Measurements from ENCODE around the gene STIP1. TPM values are rescaled to one million over a fixed set of nuclear protein-coding genes. Genes with fewer than 3 reads are reported as not detected.

Gene STIP1
- total and polyA plus RNA-seq, 2 experiments from 2014 or later, result 231 to 240 TPM

DNA sequence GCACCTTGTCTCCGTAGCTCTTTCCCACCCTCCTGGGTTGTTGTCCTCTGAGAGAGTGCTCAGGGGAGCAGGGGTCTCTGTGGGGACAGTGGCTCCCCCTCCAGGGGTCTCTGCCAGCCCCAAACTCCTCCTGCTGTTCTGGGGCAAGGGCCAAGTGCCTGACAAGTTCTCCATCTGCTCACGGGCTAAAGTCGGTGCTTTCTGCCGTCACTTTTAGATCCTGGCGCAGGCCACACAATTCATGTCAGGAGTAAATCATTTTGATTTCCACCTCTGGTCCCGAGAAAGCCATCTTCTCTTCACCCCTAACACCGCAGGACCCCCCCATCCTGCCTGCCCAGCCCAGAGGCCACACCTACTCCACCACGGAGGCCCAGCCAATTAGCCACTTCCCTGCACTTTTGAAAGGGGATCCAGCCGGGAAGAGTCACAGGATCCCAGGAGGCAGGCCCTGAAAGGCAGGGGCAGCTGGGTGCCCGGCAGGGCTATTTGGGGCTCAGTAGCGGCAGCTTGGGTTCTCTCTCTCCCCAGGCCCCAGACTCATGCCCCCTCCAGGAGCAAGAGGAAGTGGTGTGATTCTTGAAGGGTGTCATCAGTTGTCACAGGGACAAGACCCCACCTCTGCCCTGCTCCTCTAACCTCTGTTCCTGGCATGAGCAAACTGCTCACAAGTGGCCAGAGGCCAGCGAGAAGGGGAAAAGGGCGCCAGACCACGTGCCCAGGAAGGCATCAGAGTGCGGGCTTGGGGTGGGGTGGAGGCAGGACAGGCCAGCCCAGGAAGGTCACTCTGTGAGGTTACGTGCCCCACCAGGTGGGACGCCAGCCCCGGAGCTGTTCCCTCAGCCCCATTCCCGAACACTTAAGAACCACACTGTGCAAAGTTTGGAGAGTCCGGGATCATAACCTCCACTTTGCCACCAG is 21.3 kb upstream of the STIP1 start:
- Histone ChIP-seq H3K27me3 (no peaks in the 10 kb centered on the region), H3K9me3 (ENCODE audit: low read depth) (no peaks in the 10 kb centered on the region), H3K4me3 (peak overlapping the region; percentile 50), H3K36me3 (no peaks in the 10 kb centered on the region), H3K27ac (no peak overlapping the region), H3K4me1 (ENCODE audit: low read depth) (peaks cover 10% of the 10 kb centered on the region)
- peak in 1 of 2 donors; percentile 32 for DNase-seq (ENCODE audit: low read depth in 1 of 2, low spot score in 1 of 2)
- TF ChIP-seq, protein P1, sequence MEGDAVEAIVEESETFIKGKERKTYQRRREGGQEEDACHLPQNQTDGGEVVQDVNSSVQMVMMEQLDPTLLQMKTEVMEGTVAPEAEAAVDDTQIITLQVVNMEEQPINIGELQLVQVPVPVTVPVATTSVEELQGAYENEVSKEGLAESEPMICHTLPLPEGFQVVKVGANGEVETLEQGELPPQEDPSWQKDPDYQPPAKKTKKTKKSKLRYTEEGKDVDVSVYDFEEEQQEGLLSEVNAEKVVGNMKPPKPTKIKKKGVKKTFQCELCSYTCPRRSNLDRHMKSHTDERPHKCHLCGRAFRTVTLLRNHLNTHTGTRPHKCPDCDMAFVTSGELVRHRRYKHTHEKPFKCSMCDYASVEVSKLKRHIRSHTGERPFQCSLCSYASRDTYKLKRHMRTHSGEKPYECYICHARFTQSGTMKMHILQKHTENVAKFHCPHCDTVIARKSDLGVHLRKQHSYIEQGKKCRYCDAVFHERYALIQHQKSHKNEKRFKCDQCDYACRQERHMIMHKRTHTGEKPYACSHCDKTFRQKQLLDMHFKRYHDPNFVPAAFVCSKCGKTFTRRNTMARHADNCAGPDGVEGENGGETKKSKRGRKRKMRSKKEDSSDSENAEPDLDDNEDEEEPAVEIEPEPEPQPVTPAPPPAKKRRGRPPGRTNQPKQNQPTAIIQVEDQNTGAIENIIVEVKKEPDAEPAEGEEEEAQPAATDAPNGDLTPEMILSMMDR (IDR thresholded peaks at IDR 0.05; ENCODE audit: low read depth, low read length), result no peak

DNA sequence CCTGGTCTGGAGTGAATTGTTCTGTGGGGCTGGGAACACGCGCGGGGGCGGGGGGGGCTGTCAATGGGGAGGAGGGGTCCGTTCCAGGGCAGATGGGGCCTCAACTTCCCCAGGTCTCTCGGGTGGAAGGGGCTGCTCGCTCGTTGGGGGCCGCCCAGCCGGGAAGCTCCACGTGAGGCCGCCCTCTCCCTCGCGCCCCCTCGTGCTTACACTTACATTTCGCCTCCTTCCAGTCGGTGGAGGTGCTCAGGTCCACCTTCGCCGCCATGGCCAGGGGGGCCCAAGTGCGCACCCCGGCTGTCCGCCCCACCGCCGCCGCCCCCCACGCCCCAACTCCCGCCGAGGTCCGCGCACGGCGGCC is 20.5 kb upstream of the STIP1 start:
- TF ChIP-seq, protein P1 (IDR thresholded peaks at IDR 0.05; ENCODE audit: low read depth, low read length), result no peak
- H3K4me3 ChIP-seq, result peak overlapping the region; percentile 50
- H3K27me3 ChIP-seq, result no peaks in the 10 kb centered on the region
- H3K36me3 ChIP-seq, result no peaks in the 10 kb centered on the region
- peaks cover 10% of the 10 kb centered on the region for H3K4me1 ChIP-seq (ENCODE audit: low read depth)
- DNase-seq (ENCODE audit: low read depth in 1 of 2, low spot score in 1 of 2), result peak in 1 of 2 donors; percentile 22
- H3K27ac ChIP-seq, result no peak overlapping the region
- no peaks in the 10 kb centered on the region for H3K9me3 ChIP-seq (ENCODE audit: low read depth)

DNA sequence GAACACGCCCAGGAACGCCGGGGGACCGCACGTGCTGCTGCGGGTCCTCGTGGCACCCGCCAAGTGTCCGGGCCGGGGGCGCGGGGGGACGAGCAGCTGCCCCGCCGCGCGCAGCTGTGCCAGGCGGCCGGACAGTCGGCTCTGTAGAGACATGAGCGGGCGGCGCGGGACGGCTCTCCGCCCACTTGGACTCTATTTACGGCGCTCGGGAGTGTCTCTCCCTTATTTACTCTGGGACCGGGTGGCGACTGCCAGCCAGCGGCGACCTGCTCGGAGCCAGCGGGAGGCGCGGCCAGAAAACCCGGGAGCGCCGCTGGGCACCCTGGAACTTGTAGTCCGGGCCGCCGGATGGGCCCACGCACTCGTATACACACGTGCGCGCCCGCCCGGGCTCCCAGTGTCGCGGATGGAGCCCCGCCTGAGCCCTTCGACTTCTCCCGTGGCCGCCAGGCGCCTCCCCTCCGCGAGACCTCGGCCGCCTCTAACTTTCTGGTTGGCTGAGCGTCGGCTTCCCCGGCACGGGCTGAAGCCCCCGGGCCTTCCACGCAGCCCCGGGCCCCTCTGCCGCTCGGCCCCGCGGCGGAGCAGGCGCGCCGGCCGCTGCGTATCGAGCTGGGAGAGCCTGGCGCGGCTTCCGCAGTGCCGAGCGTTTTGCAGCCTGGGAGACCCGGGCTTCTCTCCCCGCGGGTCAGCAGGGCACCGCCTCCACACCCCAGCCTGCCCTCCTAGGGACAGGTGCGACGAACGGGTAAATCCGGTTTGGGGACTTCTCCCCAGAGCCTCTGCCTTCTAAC is 19.9 kb upstream of the STIP1 start, which contains the start of gene MACROD1:
MACROD1 (minus strand) TSS at position 272 of the 794 bp plus-strand sequence; CDS start at position 153, 119 bp downstream.
- Histone ChIP-seq H3K36me3 (no peaks in the 10 kb centered on the region), H3K27ac (peak within 1 kb of the TSS; percentile 14), H3K4me1 (ENCODE audit: low read depth) (peaks cover 10% of the 10 kb centered on the region), H3K27me3 (no peaks in the 10 kb centered on the region), H3K4me3 (peak within 1 kb of the TSS; percentile 50), H3K9me3 (ENCODE audit: low read depth) (no peaks in the 10 kb centered on the region)
- DNase-seq (ENCODE audit: low read depth in 1 of 2, low spot score in 1 of 2), result peak; percentile 84 to 87
- TF ChIP-seq, protein P1 (IDR thresholded peaks at IDR 0.05; ENCODE audit: low read depth, low read length), result no peak

DNA sequence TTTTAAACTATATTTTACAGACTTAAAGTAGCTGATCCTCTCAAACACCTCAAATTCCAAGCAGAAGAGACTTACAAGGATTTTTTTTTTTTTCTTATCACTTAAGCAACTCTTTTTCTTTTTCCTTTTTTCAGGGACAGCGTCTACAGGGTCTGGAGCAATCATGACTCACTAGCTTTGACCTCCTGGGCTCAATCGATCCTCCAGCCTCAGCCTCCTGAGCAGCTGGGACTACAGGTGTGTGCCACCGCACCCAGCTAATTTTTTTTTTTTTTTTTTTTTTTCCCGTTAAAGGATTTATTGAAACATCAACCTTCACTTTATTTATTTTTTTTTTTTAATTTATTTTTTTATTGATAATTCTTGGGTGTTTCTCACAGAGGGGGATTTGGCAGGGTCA is 15.6 kb upstream of the STIP1 start:
- Histone ChIP-seq H3K27me3 (no peaks in the 10 kb centered on the region), H3K4me3 (no peak overlapping the region), H3K36me3 (no peaks in the 10 kb centered on the region), H3K4me1 (ENCODE audit: low read depth) (no peaks in the 10 kb centered on the region), H3K9me3 (ENCODE audit: low read depth) (no peaks in the 10 kb centered on the region), H3K27ac (no peak overlapping the region)
- no peak for DNase-seq (ENCODE audit: low read depth in 1 of 2, low spot score in 1 of 2)
- TF ChIP-seq, protein P1 (IDR thresholded peaks at IDR 0.05; ENCODE audit: low read depth, low read length), result no peak

DNA sequence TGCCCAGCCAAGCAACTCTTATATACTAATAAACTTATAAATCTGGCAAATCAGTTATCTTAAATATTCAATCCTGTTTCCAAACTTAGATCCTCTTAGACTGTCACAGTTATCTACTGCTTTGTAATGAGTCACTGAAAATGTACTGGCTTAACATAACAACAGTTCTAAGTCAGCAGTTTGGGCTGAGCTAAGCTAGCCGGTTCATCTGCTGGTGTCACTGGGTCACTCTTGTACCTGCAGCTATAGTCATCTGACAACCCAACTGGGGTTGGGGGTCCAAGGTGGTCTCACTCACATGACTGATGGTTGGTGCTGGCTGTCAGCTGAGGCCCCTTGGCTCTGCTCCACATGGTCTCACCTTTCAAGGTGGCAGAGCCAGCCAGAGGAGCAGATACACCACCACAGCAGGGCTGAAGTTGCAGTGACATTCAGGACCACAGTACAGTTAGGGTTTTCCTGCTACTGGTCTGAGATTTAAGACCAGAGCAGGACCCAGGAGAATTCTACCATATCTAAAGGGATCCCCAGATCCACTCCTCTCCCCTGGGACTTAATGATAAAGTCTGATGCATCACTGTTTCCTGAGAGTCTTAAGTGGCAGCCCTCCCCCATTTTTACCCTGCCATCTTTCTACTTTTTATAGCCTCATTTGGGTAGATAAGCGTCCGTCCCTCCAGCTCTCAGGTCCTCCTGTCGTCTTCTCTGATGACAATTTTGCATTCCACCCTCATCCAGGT is 12.2 kb upstream of the STIP1 start:
- Histone ChIP-seq H3K4me3 (no peak overlapping the region), H3K27ac (no peak overlapping the region), H3K27me3 (no peaks in the 10 kb centered on the region), H3K4me1 (ENCODE audit: low read depth) (no peaks in the 10 kb centered on the region), H3K9me3 (ENCODE audit: low read depth) (no peaks in the 10 kb centered on the region), H3K36me3 (no peaks in the 10 kb centered on the region)
- TF ChIP-seq, protein P1 (IDR thresholded peaks at IDR 0.05; ENCODE audit: low read depth, low read length), result no peak
- no peak for DNase-seq (ENCODE audit: low read depth in 1 of 2, low spot score in 1 of 2)
